ENCODE results near the gene CAPZB. TPM values are rescaled to one million over a fixed set of nuclear protein-coding genes. Genes with fewer than 3 reads are reported as not detected.

CAPZB gene
- polyA plus RNA-seq, 3 donors: 290 to 504 (median 407) TPM

DNA sequence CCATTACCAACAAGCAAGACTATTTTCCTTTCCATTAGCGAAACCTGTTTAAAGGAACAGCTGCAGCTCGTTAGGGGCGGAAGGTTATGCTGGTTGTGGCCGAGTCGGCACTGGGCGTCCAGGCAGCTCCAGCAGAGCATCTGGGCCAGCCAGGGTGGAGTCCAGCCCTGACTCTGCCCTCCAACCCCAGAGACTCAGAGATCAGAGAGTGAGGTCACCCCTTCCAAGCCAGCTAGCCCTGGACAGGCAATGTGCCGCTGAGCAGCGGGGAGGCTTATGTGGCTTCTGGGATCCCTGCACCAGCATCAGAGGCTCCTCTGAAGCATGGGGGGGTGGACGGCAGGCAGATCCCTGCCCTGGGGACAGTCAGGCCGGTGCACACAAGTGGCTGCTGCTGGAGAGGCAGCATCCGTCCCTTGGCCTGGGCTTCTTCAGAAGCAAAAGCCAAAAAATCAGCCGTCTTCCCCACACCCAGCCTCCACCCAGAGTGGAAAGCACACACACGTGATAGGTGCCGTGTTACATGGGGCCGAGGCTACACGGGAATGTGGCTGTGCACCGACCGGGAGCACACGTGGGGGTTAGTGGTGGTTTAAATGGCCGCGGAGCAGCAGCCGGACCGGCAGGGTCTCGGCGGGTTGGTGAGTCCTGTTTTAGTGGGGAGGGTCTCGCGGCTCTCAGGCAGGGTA is 143.1 kb downstream of the CAPZB start:
- no peak for DNase-seq
- peaks cover 72 to 88% of the 10 kb centered on the region in 2 donors for H3K36me3 Mint-ChIP-seq
- no peaks in the 10 kb centered on the region for H3K27me3 Mint-ChIP-seq (ENCODE audit: low read depth in 3 of 3)
- no peaks in the 10 kb centered on the region for H3K9me3 Mint-ChIP-seq
- H3K27ac ChIP-seq (ENCODE audit: low read depth in 1 of 2, low read length in 2 of 2): no peak overlapping the region
- peaks cover 71% of the 10 kb centered on the region for H4K20me1 ChIP-seq (ENCODE audit: insufficient read depth, low read length)
- WGBS (ENCODE audit: insufficient coverage): 98% methylated on average over 24 of the region's 27 CpGs
- no peak overlapping the region for H3K9ac ChIP-seq (ENCODE audit: insufficient read depth, low read length, poor library complexity, severe bottlenecking)
- H3K36me3 ChIP-seq (replicated peaks in 1 of 2; ENCODE audit: control insufficient read depth in 1 of 2, insufficient read depth in 2 of 2, low read length in 2 of 2): peaks cover 60 to 82% of the 10 kb centered on the region in 2 donors
- intact Hi-C loops (cut with micrococcal nuclease): loop anchor here in 1 of 2 donors (10.0 kb wide), 1 partner anchor 313 kb away; no protein-coding TSS in a partner anchor
- peaks cover 14% of the 10 kb centered on the region for H3K4me1 Mint-ChIP-seq
- H3K79me2 ChIP-seq (ENCODE audit: insufficient read depth, low read length): no peaks in the 10 kb centered on the region
- H3K4me1 ChIP-seq (ENCODE audit: control insufficient read depth in 1 of 2, insufficient read depth in 2 of 2, low read length in 2 of 2): peaks cover 15 to 18% of the 10 kb centered on the region in 2 donors
- TF ChIP-seq, protein P1, sequence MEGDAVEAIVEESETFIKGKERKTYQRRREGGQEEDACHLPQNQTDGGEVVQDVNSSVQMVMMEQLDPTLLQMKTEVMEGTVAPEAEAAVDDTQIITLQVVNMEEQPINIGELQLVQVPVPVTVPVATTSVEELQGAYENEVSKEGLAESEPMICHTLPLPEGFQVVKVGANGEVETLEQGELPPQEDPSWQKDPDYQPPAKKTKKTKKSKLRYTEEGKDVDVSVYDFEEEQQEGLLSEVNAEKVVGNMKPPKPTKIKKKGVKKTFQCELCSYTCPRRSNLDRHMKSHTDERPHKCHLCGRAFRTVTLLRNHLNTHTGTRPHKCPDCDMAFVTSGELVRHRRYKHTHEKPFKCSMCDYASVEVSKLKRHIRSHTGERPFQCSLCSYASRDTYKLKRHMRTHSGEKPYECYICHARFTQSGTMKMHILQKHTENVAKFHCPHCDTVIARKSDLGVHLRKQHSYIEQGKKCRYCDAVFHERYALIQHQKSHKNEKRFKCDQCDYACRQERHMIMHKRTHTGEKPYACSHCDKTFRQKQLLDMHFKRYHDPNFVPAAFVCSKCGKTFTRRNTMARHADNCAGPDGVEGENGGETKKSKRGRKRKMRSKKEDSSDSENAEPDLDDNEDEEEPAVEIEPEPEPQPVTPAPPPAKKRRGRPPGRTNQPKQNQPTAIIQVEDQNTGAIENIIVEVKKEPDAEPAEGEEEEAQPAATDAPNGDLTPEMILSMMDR (IDR thresholded peaks at IDR 0.05): no peak
- H3K4me3 Mint-ChIP-seq: no peak overlapping the region
- no peaks in the 10 kb centered on the region for H3K9me3 ChIP-seq (replicated peaks in 1 of 2; ENCODE audit: control insufficient read depth in 1 of 2, insufficient read depth in 1 of 2, low read length in 2 of 2)
- H3K27ac Mint-ChIP-seq: no peak overlapping the region
- no peak overlapping the region for H3K4me3 ChIP-seq (replicated peaks in 1 of 3; ENCODE audit: low read depth in 2 of 3, low read length in 3 of 3)
- no peak overlapping the region for H3K4me2 ChIP-seq (replicated peaks; ENCODE audit: extremely low read depth, low read length, poor library complexity, severe bottlenecking)
- H3K27me3 ChIP-seq (ENCODE audit: control insufficient read depth in 2 of 2, insufficient read depth in 2 of 2, low read length in 2 of 2): no peaks in the 10 kb centered on the region
- H2AFZ ChIP-seq (ENCODE audit: insufficient read depth, low read depth, low read length, poor library complexity, severe bottlenecking): no peak overlapping the region

DNA sequence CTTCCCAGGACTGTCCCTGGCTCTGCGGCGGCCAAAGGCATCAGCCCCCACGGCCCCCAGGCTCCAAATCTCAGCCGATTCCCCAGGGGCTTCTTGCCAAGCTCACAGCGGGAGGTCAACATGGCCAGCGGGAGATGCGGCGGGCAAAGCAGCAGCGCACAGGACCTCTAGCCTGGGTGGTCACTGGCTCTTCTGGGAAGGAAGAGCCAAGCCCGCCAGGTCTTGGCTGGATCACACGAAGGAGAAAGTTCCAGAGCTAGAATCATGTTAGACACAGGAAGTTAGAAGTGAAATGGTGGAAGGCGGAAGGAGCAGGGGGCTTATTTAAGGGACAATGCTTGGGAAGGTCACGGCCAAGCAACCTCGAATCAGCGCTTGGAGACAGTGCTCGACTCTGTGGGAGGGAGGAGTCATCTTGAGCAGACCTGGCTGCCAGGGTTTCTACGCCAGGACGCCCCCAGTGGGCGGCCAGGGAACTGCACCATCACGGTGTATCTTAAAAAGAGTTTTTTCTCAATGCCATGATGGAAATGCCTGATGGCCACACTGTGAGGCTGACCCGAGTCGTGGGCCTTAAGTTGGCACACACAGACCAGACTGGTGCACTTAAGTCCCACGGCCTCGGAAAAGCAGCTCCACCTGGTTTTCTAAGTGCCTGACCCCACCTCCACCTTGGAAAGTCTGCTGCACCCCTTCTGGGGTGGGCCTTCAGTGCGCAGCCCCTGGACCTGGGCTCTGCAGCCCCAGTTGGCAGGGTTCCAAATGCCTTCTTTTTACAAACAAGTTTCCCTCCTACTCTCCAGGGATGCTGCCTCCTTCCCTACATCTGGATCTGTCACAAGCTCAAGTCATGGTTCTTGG is 143.9 kb downstream of the CAPZB start:
- Histone ChIP-seq H3K27me3 (ENCODE audit: control insufficient read depth in 2 of 2, insufficient read depth in 2 of 2, low read length in 2 of 2) (no peaks in the 10 kb centered on the region), H3K27ac (ENCODE audit: low read depth in 1 of 2, low read length in 2 of 2) (no peak overlapping the region), H4K20me1 (ENCODE audit: insufficient read depth, low read length) (peaks cover 69% of the 10 kb centered on the region), H3K9ac (ENCODE audit: insufficient read depth, low read length, poor library complexity, severe bottlenecking) (no peak overlapping the region), H3K4me3 (replicated peaks in 1 of 3; ENCODE audit: low read depth in 2 of 3, low read length in 3 of 3) (no peak overlapping the region), H3K9me3 (replicated peaks in 1 of 2; ENCODE audit: control insufficient read depth in 1 of 2, insufficient read depth in 1 of 2, low read length in 2 of 2) (no peaks in the 10 kb centered on the region), H3K79me2 (ENCODE audit: insufficient read depth, low read length) (no peaks in the 10 kb centered on the region), H3K4me1 (ENCODE audit: control insufficient read depth in 1 of 2, insufficient read depth in 2 of 2, low read length in 2 of 2) (peaks cover 8 to 11% of the 10 kb centered on the region in 2 donors), H2AFZ (ENCODE audit: insufficient read depth, low read depth, low read length, poor library complexity, severe bottlenecking) (no peak overlapping the region), H3K4me2 (replicated peaks; ENCODE audit: extremely low read depth, low read length, poor library complexity, severe bottlenecking) (no peak overlapping the region), H3K36me3 (replicated peaks in 1 of 2; ENCODE audit: control insufficient read depth in 1 of 2, insufficient read depth in 2 of 2, low read length in 2 of 2) (peaks cover 60 to 82% of the 10 kb centered on the region in 2 donors)
- H3K4me3 Mint-ChIP-seq: no peak overlapping the region
- DNase-seq: peak; percentile 51 to 60 (median 58)
- H3K36me3 Mint-ChIP-seq: peaks cover 72 to 90% of the 10 kb centered on the region in 2 donors
- peaks cover 0 to 2% (median 0%) of the 10 kb centered on the region in 7 donors for H3K9me3 Mint-ChIP-seq
- intact Hi-C loops (cut with micrococcal nuclease): loop anchor here in 1 of 2 donors (10.0 kb wide), 1 partner anchor 313 kb away; no protein-coding TSS in a partner anchor
- H3K27me3 Mint-ChIP-seq (ENCODE audit: low read depth in 3 of 3): no peaks in the 10 kb centered on the region
- H3K4me1 Mint-ChIP-seq: peaks cover 9% of the 10 kb centered on the region
- 72% methylated on average over 23 of the region's 25 CpGs for WGBS (ENCODE audit: insufficient coverage)
- TF ChIP-seq, protein P1 (IDR thresholded peaks at IDR 0.05): peak; percentile 99
- H3K27ac Mint-ChIP-seq: peak overlapping the region in 5 of 7 donors; percentile 7 to 82 (median 66)

Data from CD14-positive monocyte (primary cell).